Astrocyte (in vitro differentiated cells and primary cell): ENCODE data around the gene HSD11B2. TPM values are rescaled to one million over a fixed set of nuclear protein-coding genes. Genes with fewer than 3 reads are reported as not detected.

ENCODE experiments used
- DNase-seq: peaks from one replicate; pipeline ENCODE4 v3.0.0-alpha.2; 2010; ENCODE audit warnings: low read depth
- FAIRE-seq: peaks from 2 replicates; lab custom pipeline; 2011; peaks lifted over from hg19 to GRCh38; lab: Jason Lieb, UNC
- H2AFZ ChIP-seq: 2 replicates; pipeline ENCODE4 v1.6.0; 2012; ENCODE audit warnings: low read depth, low read length, inconsistent platforms
- H3K27ac ChIP-seq: 2 replicates; pipeline ENCODE4 v1.5.1; 2011; ENCODE audit warnings: low read depth, low read length, inconsistent platforms
- H3K27me3 ChIP-seq: 2 replicates; pipeline ENCODE4 v1.6.0; 2011; ENCODE audit warnings: low read length, inconsistent platforms; ENCODE audit not compliant: insufficient read depth
- H3K36me3 ChIP-seq: 2 replicates; pipeline ENCODE4 v1.5.1; 2011; ENCODE audit warnings: low read length, inconsistent platforms; ENCODE audit not compliant: insufficient read depth
- H3K4me1 ChIP-seq: 2 replicates; pipeline ENCODE4 v1.5.1; 2011; ENCODE audit warnings: low read length, inconsistent platforms; ENCODE audit not compliant: insufficient read depth
- H3K4me2 ChIP-seq: 2 replicates; pipeline ENCODE4 v1.6.0; 2012; ENCODE audit warnings: low read length, inconsistent platforms
- H3K4me3 ChIP-seq: 2 replicates; pipeline ENCODE4 v1.5.1; 2011; ENCODE audit warnings: low read depth, mild to moderate bottlenecking, low read length, inconsistent platforms; ENCODE audit not compliant: insufficient read depth
- H3K79me2 ChIP-seq: 2 replicates; pipeline ENCODE4 v1.6.0; 2012; ENCODE audit warnings: mild to moderate bottlenecking, low read length, inconsistent platforms; ENCODE audit not compliant: insufficient read depth
- H3K9ac ChIP-seq: 2 replicates; pipeline ENCODE4 v1.6.0; 2012; ENCODE audit warnings: mild to moderate bottlenecking, low read length, inconsistent platforms
- H3K9me3 ChIP-seq: 2 replicates; pipeline ENCODE4 v1.5.1; 2012; ENCODE audit warnings: low read depth, mild to moderate bottlenecking, low read length, inconsistent platforms; ENCODE audit not compliant: insufficient read depth
- H4K20me1 ChIP-seq: 2 replicates; pipeline ENCODE4 v1.6.0; 2012; ENCODE audit warnings: low read length, inconsistent platforms; ENCODE audit not compliant: insufficient read depth
- H3K27ac Mint-ChIP-seq: one replicate; pipeline ENCODE4 v1.8.0; 2021; ENCODE audit warnings: mild to moderate bottlenecking, mixed read lengths; ENCODE audit not compliant: unreplicated experiment
- H3K27me3 Mint-ChIP-seq: one replicate; pipeline ENCODE4 v1.8.0; 2021; ENCODE audit warnings: low read depth, mixed read lengths; ENCODE audit not compliant: unreplicated experiment
- H3K36me3 Mint-ChIP-seq: one replicate; pipeline ENCODE4 v1.8.0; 2021; ENCODE audit warnings: low read depth, mixed read lengths; ENCODE audit not compliant: unreplicated experiment
- H3K4me1 Mint-ChIP-seq: one replicate; pipeline ENCODE4 v1.8.0; 2021; ENCODE audit warnings: low read depth, mixed read lengths; ENCODE audit not compliant: unreplicated experiment
- H3K4me3 Mint-ChIP-seq: one replicate; pipeline ENCODE4 v1.8.0; 2021; ENCODE audit warnings: mild to moderate bottlenecking, moderate library complexity, mixed read lengths; ENCODE audit not compliant: unreplicated experiment
- H3K9me3 Mint-ChIP-seq: one replicate; pipeline ENCODE4 v1.8.0; 2021; ENCODE audit warnings: mild to moderate bottlenecking, mixed read lengths; ENCODE audit not compliant: unreplicated experiment
- CTCF ChIP-seq: IDR thresholded peaks from 2 replicates; pipeline ENCODE4 v1.5.1; 2011; ENCODE audit warnings: low read depth, mild to moderate bottlenecking, inconsistent platforms, low read length, moderate library complexity; ENCODE audit not compliant: insufficient read depth
- EZH2 ChIP-seq: IDR thresholded peaks from 2 replicates; pipeline ENCODE4 v1.6.1; 2012; ENCODE audit warnings: mild to moderate bottlenecking, low read length, inconsistent platforms; ENCODE audit not compliant: insufficient read depth
- total RNA-seq: library from RNA; stranded (reverse); gene quantifications from 2 replicates; pipeline ENCODE4 v1.2.1, GENCODE V29; 2021

Gene HSD11B2
- total RNA-seq, 1 donor from 2014 or later = not detected

- no peak overlapping the region for H3K4me2 ChIP-seq
- H3K4me1 Mint-ChIP-seq = peaks cover 12% of the 10 kb centered on the region
Observed at GRCh38 chr16:67451704-67452435, 20.9 kb downstream of the HSD11B2 start.

GRCh38 chr16:67454104-67454503 is 23.2 kb downstream of the HSD11B2 start:
- no peak overlapping the region for H3K4me3 Mint-ChIP-seq
- H3K9me3 ChIP-seq = no peaks in the 10 kb centered on the region
- H3K27me3 Mint-ChIP-seq = no peaks in the 10 kb centered on the region

More at GRCh38 chr16:67451704-67452435, 20.9 kb downstream of the HSD11B2 start:
- Histone ChIP-seq H3K27ac (no peak overlapping the region), H3K36me3 (peaks cover 2% of the 10 kb centered on the region), H2AFZ (no peak overlapping the region), H3K9me3 (no peaks in the 10 kb centered on the region), H3K27me3 (no peaks in the 10 kb centered on the region), H3K4me1 (no peaks in the 10 kb centered on the region), H3K4me3 (no peak overlapping the region), H3K9ac (no peak overlapping the region), H4K20me1 (peaks cover 97% of the 10 kb centered on the region), H3K79me2 (peaks cover 15% of the 10 kb centered on the region)
- FAIRE-seq = no peak
- no peak for TF ChIP-seq CTCF
- TF ChIP-seq EZH2 = no peak
- no peak overlapping the region for H3K4me3 Mint-ChIP-seq
- peaks cover 26% of the 10 kb centered on the region for H3K36me3 Mint-ChIP-seq
- DNase-seq = no peak
- no peaks in the 10 kb centered on the region for H3K9me3 Mint-ChIP-seq
- no peak overlapping the region for H3K27ac Mint-ChIP-seq
- H3K27me3 Mint-ChIP-seq = no peaks in the 10 kb centered on the region

More at GRCh38 chr16:67454104-67454503, 23.2 kb downstream of the HSD11B2 start:
- Histone ChIP-seq H4K20me1 (peaks cover 100% of the 10 kb centered on the region), H3K27me3 (no peaks in the 10 kb centered on the region), H3K4me1 (peaks cover 3% of the 10 kb centered on the region), H3K27ac (no peak overlapping the region), H3K79me2 (peaks cover 33% of the 10 kb centered on the region), H3K4me3 (no peak overlapping the region), H3K36me3 (peaks cover 2% of the 10 kb centered on the region), H3K4me2 (no peak overlapping the region), H2AFZ (no peak overlapping the region), H3K9ac (no peak overlapping the region)
- TF ChIP-seq CTCF (no peak), EZH2 (no peak)
- no peak overlapping the region for H3K27ac Mint-ChIP-seq
- H3K4me1 Mint-ChIP-seq = peaks cover 25% of the 10 kb centered on the region
- DNase-seq = no peak
- H3K9me3 Mint-ChIP-seq = no peaks in the 10 kb centered on the region
- H3K36me3 Mint-ChIP-seq = peaks cover 22% of the 10 kb centered on the region
- FAIRE-seq = no peak
